ENCODE data around the gene DNAJB4. TPM values are rescaled to one million over a fixed set of nuclear protein-coding genes. Genes with fewer than 3 reads are reported as not detected.
A peak's percentile ranks its signal among the peaks of the same experiment; 100 is the strongest.

DNAJB4 gene
- 22.4 TPM for total RNA-seq

GRCh38 chr1:78004719-78005447 lies at the start of gene DNAJB4:
Gene DNAJB4 (plus strand): TSS chr1:78004939. CDS start chr1:78005111, 172 bp downstream.
- Histone ChIP-seq H3K4me1 (ENCODE audit: insufficient read depth, low read length) (peaks cover 3% of the 10 kb centered on the region), H3K27me3 (ENCODE audit: insufficient read depth, low read length) (no peaks in the 10 kb centered on the region), H3K9me3 (ENCODE audit: low read depth, low read length) (no peaks in the 10 kb centered on the region), H3K4me3 (ENCODE audit: low read length) (peak within 1 kb of the TSS; percentile 49)

GRCh38 chr1:77955709-77956108 lies 49.0 kb upstream of the DNAJB4 start:
- H3K9me3 ChIP-seq (ENCODE audit: low read depth, low read length), result no peaks in the 10 kb centered on the region
- no peaks in the 10 kb centered on the region for H3K27me3 ChIP-seq (ENCODE audit: insufficient read depth, low read length)
- peaks cover 12% of the 10 kb centered on the region for H3K4me1 ChIP-seq (ENCODE audit: insufficient read depth, low read length)
- no peak overlapping the region for H3K4me3 ChIP-seq (ENCODE audit: low read length)

GRCh38 chr1:77956464-77956863 lies 48.3 kb upstream of the DNAJB4 start:
- Histone ChIP-seq H3K4me3 (ENCODE audit: low read length) (no peak overlapping the region), H3K9me3 (ENCODE audit: low read depth, low read length) (no peaks in the 10 kb centered on the region), H3K27me3 (ENCODE audit: insufficient read depth, low read length) (no peaks in the 10 kb centered on the region), H3K4me1 (ENCODE audit: insufficient read depth, low read length) (peaks cover 6% of the 10 kb centered on the region)

- no peaks in the 10 kb centered on the region for H3K27me3 ChIP-seq (ENCODE audit: insufficient read depth, low read length)
- H3K4me1 ChIP-seq (ENCODE audit: insufficient read depth, low read length), result no peaks in the 10 kb centered on the region
- no peak overlapping the region for H3K4me3 ChIP-seq (ENCODE audit: low read length)
- no peaks in the 10 kb centered on the region for H3K9me3 ChIP-seq (ENCODE audit: low read depth, low read length)
These were observed 46.3 kb upstream of the DNAJB4 start for GRCh38 chr1:77958391-77958790.

- Histone ChIP-seq H3K4me1 (ENCODE audit: insufficient read depth, low read length) (no peaks in the 10 kb centered on the region), H3K9me3 (ENCODE audit: low read depth, low read length) (no peaks in the 10 kb centered on the region), H3K27me3 (ENCODE audit: insufficient read depth, low read length) (no peaks in the 10 kb centered on the region), H3K4me3 (ENCODE audit: low read length) (no peak overlapping the region)
These were observed 45.9 kb upstream of the DNAJB4 start for GRCh38 chr1:77958850-77959249.

- Histone ChIP-seq H3K9me3 (ENCODE audit: low read depth, low read length) (no peaks in the 10 kb centered on the region), H3K27me3 (ENCODE audit: insufficient read depth, low read length) (no peaks in the 10 kb centered on the region), H3K4me3 (ENCODE audit: low read length) (no peak overlapping the region), H3K4me1 (ENCODE audit: insufficient read depth, low read length) (no peaks in the 10 kb centered on the region)
These were observed 43.3 kb upstream of the DNAJB4 start for GRCh38 chr1:77961392-77961791.

GRCh38 chr1:77966291-77966690 lies 38.4 kb upstream of the DNAJB4 start:
- Histone ChIP-seq H3K9me3 (ENCODE audit: low read depth, low read length) (no peaks in the 10 kb centered on the region), H3K4me1 (ENCODE audit: insufficient read depth, low read length) (peaks cover 9% of the 10 kb centered on the region), H3K27me3 (ENCODE audit: insufficient read depth, low read length) (no peaks in the 10 kb centered on the region), H3K4me3 (ENCODE audit: low read length) (no peak overlapping the region)

GRCh38 chr1:77970192-77970591 lies 34.5 kb upstream of the DNAJB4 start:
- Histone ChIP-seq H3K4me1 (ENCODE audit: insufficient read depth, low read length) (peaks cover 28% of the 10 kb centered on the region), H3K9me3 (ENCODE audit: low read depth, low read length) (no peaks in the 10 kb centered on the region), H3K27me3 (ENCODE audit: insufficient read depth, low read length) (no peaks in the 10 kb centered on the region), H3K4me3 (ENCODE audit: low read length) (no peak overlapping the region)

GRCh38 chr1:77972080-77972479 lies 32.7 kb upstream of the DNAJB4 start:
- no peak overlapping the region for H3K4me3 ChIP-seq (ENCODE audit: low read length)
- no peaks in the 10 kb centered on the region for H3K9me3 ChIP-seq (ENCODE audit: low read depth, low read length)
- peaks cover 44% of the 10 kb centered on the region for H3K4me1 ChIP-seq (ENCODE audit: insufficient read depth, low read length)
- H3K27me3 ChIP-seq (ENCODE audit: insufficient read depth, low read length), result no peaks in the 10 kb centered on the region

- H3K4me3 ChIP-seq (ENCODE audit: low read length), result no peak overlapping the region
- no peaks in the 10 kb centered on the region for H3K27me3 ChIP-seq (ENCODE audit: insufficient read depth, low read length)
- H3K9me3 ChIP-seq (ENCODE audit: low read depth, low read length), result no peaks in the 10 kb centered on the region
- peaks cover 54% of the 10 kb centered on the region for H3K4me1 ChIP-seq (ENCODE audit: insufficient read depth, low read length)
These were observed 29.4 kb upstream of the DNAJB4 start for GRCh38 chr1:77975386-77975785.

GRCh38 chr1:77975907-77976306 lies 28.8 kb upstream of the DNAJB4 start:
- Histone ChIP-seq H3K4me1 (ENCODE audit: insufficient read depth, low read length) (peaks cover 49% of the 10 kb centered on the region), H3K4me3 (ENCODE audit: low read length) (no peak overlapping the region)

GRCh38 chr1:77976433-77977076 lies 28.2 kb upstream of the DNAJB4 start:
- Histone ChIP-seq H3K9me3 (ENCODE audit: low read depth, low read length) (no peaks in the 10 kb centered on the region), H3K4me3 (ENCODE audit: low read length) (peak overlapping the region; percentile 9), H3K4me1 (ENCODE audit: insufficient read depth, low read length) (peaks cover 49% of the 10 kb centered on the region), H3K27me3 (ENCODE audit: insufficient read depth, low read length) (no peaks in the 10 kb centered on the region)

More at GRCh38 chr1:77975907-77976306, 28.8 kb upstream of the DNAJB4 start:
- Histone ChIP-seq H3K27me3 (ENCODE audit: insufficient read depth, low read length) (no peaks in the 10 kb centered on the region), H3K9me3 (ENCODE audit: low read depth, low read length) (no peaks in the 10 kb centered on the region)

- Histone ChIP-seq H3K27me3 (ENCODE audit: insufficient read depth, low read length) (no peaks in the 10 kb centered on the region), H3K4me3 (ENCODE audit: low read length) (peak overlapping the region; percentile 99), H3K9me3 (ENCODE audit: low read depth, low read length) (no peaks in the 10 kb centered on the region), H3K4me1 (ENCODE audit: insufficient read depth, low read length) (peaks cover 41% of the 10 kb centered on the region)
These were observed 26.8 kb upstream of the DNAJB4 start for GRCh38 chr1:77977989-77978292.

GRCh38 chr1:77978293-77978968 lies 26.3 kb upstream of the DNAJB4 start:
- peak overlapping the region; percentile 99 for H3K4me3 ChIP-seq (ENCODE audit: low read length)
- peaks cover 38% of the 10 kb centered on the region for H3K4me1 ChIP-seq (ENCODE audit: insufficient read depth, low read length)
- no peaks in the 10 kb centered on the region for H3K9me3 ChIP-seq (ENCODE audit: low read depth, low read length)
- no peaks in the 10 kb centered on the region for H3K27me3 ChIP-seq (ENCODE audit: insufficient read depth, low read length)

- peak within 1 kb of the TSS; percentile 99 for H3K4me3 ChIP-seq (ENCODE audit: low read length)
- peaks cover 33% of the 10 kb centered on the region for H3K4me1 ChIP-seq (ENCODE audit: insufficient read depth, low read length)
- H3K9me3 ChIP-seq (ENCODE audit: low read depth, low read length), result no peaks in the 10 kb centered on the region
- H3K27me3 ChIP-seq (ENCODE audit: insufficient read depth, low read length), result no peaks in the 10 kb centered on the region
These were observed 25.5 kb upstream of the DNAJB4 start, which contains the start of gene FUBP1 for GRCh38 chr1:77978969-77979876. Gene FUBP1 (minus strand): TSS chr1:77979072. CDS start chr1:77979004, 68 bp downstream.
